Epithelial cell of proximal tubule (primary cell): ENCODE results near the gene TSPAN14. TPM values are rescaled to one million over a fixed set of nuclear protein-coding genes. Genes with fewer than 3 reads are reported as not detected.

Experiments
- DNase-seq: peaks from one replicate; pipeline ENCODE4 v3.0.0-alpha.2; 2011; ENCODE audit warnings: low read depth
- H3K4me3 ChIP-seq: 2 replicates; pipeline ENCODE4 v1.5.1; 2011; ENCODE audit warnings: low read depth, mild to moderate bottlenecking, low read length
- CTCF ChIP-seq: conservative IDR thresholded peaks from 2 replicates; pipeline ENCODE4 v1.5.1; 2012; ENCODE audit warnings: low read depth, mild to moderate bottlenecking, low read length
- total RNA-seq: library from RNA; depleted of rRNA; stranded (reverse); fragments of >200 nt; gene quantifications from 2 replicates; pipeline ENCODE4 v1.2.3, GENCODE V29; 2015

TSPAN14 gene
- total RNA-seq, 1 donor from 2014 or later: 139 TPM

DNA sequence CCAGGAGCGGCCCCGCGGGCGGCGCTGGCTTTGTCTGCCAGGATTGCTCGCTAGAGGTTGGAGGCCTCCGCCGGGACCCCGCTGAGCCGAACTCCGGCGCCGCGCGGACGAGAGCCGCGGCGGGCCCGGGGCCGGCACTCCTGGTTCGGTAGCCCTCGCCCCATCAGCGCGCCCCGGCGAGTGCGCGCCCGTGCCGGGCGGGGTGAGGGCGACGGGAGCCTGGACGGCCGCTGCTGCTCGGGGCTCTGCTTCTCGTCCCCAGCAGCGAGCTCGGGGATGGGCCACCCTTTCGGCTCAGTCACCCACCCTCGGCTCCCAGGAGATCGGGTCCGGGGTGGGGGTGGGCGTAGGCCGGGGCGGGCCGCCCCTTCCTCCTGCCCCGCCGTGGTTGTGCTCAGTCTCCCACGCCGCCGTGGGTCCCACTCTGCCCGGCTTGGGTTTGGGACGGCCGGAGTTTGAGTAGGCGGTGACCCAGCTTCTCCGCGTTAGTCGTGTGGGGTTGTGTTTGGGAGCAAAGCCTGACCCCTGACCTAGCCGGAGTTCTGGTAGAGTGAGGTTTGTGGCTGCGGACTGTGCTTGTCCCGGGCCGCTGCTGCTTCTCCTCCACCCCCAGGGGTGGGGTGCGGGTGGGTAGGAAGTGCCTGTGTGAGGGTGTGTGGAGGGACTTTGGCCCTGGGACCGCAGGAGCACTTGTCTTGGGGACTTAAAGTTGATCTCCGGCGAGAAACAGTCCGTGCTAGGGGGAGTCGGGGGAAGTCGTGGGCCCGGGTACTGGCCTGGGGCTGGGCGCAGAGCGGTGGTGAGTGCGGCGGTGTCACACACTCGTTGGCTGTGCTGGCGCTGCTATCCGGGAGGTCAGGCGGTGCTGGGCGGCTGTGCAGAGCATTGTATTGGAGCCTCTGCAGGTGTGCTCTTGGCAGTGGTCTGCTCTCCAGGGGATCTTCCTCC, 677 bp downstream of the TSPAN14 start:
- no peak for DNase-seq
- no peak for TF ChIP-seq CTCF
- peak overlapping the region; percentile 94 for H3K4me3 ChIP-seq

DNA sequence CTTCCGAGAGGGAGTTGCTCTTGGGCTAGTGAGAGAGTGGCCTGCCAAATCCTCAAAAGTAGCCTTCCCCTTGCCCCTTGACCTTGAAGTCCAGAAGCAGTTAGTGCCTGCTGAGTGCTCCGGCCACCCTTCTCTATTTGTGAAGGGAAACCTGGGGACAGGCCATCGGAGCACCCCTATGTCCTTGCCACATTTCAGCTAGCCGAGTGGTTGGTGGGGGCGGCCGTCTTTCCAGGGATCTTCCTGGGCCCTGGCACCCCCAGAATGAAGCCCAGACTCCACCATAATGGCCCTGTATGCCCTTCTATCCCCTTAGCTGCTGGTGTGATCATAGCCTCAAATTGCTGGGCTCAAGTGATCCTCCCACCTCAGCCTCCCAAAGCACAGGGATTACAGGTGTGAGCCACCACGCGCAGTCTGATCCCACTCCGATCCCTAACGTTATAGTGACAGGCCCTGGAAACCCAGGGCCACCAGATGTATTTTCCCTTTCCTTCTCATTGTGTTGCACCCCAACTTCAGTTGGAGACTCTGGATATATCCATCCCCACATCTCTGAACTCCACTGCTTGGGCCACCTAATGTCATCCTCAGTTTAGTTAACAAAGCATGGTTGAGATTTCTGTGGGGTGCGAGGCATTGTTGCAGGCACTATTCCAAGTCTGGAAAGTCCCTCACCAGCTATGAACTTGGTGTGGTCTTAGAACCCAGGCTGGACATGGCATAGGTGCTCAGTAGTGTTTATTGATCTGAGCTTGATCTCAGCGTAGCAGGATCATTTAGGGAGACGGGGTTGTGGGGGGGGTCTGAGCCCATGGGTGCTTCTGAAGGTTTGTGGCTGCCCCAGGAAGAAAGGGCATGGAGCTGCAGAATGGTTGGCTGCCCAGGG, 1.6 kb downstream of the TSPAN14 start:
- H3K4me3 ChIP-seq: peak overlapping the region; percentile 94
- no peak for DNase-seq
- no peak for TF ChIP-seq CTCF

DNA sequence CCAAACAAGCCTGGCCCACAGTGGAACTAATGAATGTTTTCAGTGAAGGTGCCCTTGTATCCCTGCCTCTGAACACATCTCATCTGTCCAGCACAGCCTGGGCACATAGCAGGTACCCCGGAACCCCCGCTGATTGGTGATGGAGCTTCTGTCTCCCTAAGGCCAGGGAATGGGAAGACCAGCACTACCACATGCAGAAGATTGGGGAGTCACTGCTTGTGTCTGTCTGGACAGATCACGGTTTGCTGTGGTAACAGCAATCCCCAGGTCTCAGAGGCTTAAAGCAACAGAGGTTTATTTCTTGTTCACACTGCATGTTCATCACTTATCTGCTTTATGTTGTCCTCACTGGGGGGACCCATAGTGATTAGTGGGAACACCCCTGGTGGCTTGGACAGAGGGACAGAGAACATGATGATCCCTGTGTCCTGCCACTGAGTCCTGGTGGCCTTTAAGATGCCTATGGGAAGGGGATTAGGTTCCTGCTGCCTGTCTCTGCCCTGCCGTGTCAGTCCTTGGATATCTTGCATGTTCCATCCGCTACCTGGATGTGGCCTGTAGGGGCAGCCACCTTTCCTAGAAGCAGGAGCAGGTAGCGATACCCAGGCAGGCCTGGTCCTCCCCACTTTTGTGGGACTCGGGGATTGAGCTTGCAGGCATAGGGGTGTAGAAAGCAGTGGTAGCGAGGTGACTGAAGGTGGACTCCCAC, 3.6 kb downstream of the TSPAN14 start:
- H3K4me3 ChIP-seq: peak overlapping the region; percentile 20
- no peak for DNase-seq

GRCh38 chr10:80458263-80458625, 4.1 kb downstream of the TSPAN14 start:
- no peak for TF ChIP-seq CTCF
- no peak for DNase-seq
- H3K4me3 ChIP-seq: peak overlapping the region; percentile 20

More for the DNA sequence above, 3.6 kb downstream of the TSPAN14 start:
- peak; percentile 28 for TF ChIP-seq CTCF

DNA sequence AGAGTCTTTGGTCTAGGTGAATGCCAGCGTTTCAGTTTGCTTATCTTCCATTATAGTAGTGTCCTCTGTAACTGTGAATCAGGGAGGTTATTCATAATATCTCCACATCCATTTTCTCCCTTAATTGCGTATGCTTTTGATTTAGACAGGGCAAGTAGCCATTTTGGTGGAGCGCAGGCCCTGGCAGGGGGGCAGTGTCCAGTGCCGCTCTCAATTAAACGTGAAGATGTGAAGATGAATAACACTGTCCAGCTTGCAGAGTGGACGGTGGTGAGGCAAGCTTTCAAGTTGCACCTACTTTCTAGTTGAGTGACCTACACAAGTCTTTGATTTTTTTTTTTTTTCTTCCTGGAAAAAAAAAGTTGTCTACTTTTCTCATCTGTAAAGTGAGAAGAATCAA, 4.5 kb downstream of the TSPAN14 start:
- no peak for TF ChIP-seq CTCF
- peak overlapping the region; percentile 20 for H3K4me3 ChIP-seq
- no peak for DNase-seq

GRCh38 chr10:80459047-80459865, 5.1 kb downstream of the TSPAN14 start:
- TF ChIP-seq CTCF: no peak
- DNase-seq: no peak
- H3K4me3 ChIP-seq: peak overlapping the region; percentile 25
